ENCODE measurements around the gene SMIM24.

- no peak for TF ChIP-seq EZH2 (IDR thresholded peaks at IDR 0.05; ENCODE audit: low read depth, unreplicated experiment)
- TF ChIP-seq ETS1 (IDR thresholded peaks at IDR 0.05): no peak
- TF ChIP-seq CTCF (conservative IDR thresholded peaks at IDR 0.05; ENCODE audit: low read depth in 2 of 2): peak; percentile 19 to 41; a peak in 3 of 4 replicates
- no peak for TF ChIP-seq POLR2AphosphoS5 (IDR thresholded peaks at IDR 0.05; ENCODE audit: low read depth)
- TF ChIP-seq NANOG (IDR thresholded peaks at IDR 0.05; ENCODE audit: borderline replicate concordance): no peak
- TF ChIP-seq JUNB (IDR thresholded peaks at IDR 0.05; ENCODE audit: unreplicated experiment): no peak
- no peak for TF ChIP-seq CREB1 (CRISPR knock-in tag; IDR thresholded peaks at IDR 0.05; ENCODE audit: low read depth)
- no peak for TF ChIP-seq EZH2phosphoT487 (IDR thresholded peaks at IDR 0.05; ENCODE audit: unreplicated experiment)
- no peak for TF ChIP-seq ZNF114 (CRISPR knock-in tag; IDR thresholded peaks at IDR 0.05)
- no peak for TF ChIP-seq ZNF331 (CRISPR knock-in tag; IDR thresholded peaks at IDR 0.05; ENCODE audit: low read depth)
- no peak for TF ChIP-seq REST (IDR thresholded peaks at IDR 0.05; ENCODE audit: unreplicated experiment)
- TF ChIP-seq STAT1 (IDR thresholded peaks at IDR 0.05; ENCODE audit: unreplicated experiment): no peak
Measured at GRCh38 chr19:3526507-3527237, 46.3 kb upstream of the SMIM24 start.

All from GM23338 (cell line).